G401 (cell line): ENCODE results near the gene ALDH18A1. TPM values are rescaled to one million over a fixed set of nuclear protein-coding genes. Genes with fewer than 3 reads are reported as not detected.

Experiments
- DNase-seq: peaks from one replicate; pipeline ENCODE4 v3.0.0-alpha.2; 2015; ENCODE audit warnings: low spot score
- in situ Hi-C: cut with HindIII; loops from 2 replicates; pipeline ENCODE4 v1.10.0; 2016; ENCODE audit warnings: low sequenced_read_pairs, mixed read lengths
- total RNA-seq: library from RNA; depleted of rRNA; stranded (reverse); fragments of >200 nt; shearing (Covaris generic); gene quantifications from 2 replicates; pipeline ENCODE4 v1.2.3, GENCODE V29; 2014; rRNA removed

Gene ALDH18A1
- total RNA-seq, 1 experiment from 2014 or later, result 164 TPM

DNA sequence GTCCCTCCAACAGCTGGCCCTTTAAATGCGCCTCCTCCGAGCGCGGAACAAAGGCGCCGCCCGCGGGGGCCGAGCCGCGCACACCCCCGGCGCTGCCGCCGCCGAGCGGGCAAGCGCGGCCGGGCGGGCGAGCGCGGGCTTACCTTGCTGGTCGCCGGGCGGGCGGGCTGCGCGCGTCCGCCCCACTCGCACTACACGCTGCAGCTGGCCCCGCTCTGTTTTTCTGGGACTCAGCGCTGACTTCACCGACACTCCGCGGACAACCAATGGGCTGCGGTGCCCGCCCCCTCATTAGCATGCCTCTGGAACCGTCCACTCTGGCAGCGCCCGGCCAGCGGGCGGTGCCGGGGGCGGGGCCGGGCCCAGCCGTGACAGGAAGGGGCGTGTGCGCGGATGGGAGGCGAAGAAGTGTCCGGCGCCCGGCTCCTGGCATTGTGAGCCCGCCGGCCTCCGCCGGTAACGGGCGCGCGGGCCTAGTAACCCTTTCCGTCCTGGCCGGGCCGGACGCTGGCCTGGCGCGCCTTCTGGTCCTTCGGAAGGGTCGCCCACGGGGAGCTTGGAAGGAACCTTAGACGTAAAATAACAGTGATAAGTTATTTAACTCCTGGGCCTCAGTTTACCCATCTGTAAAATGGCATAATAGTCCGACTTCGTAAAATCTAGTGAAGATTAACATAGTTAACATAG, 95.2 kb downstream of the ALDH18A1 start, which contains the start of gene SORBS1:
Gene SORBS1 (minus strand): TSS at position 195 of the 687 bp plus-strand sequence. CDS start 120,236 bp downstream, outside the sequence.
- in situ Hi-C loops, result no loop called here

GRCh38 chr10:95560278-95561176, 96.0 kb downstream of the ALDH18A1 start:
- DNase-seq, result peak; percentile 72
- in situ Hi-C loops, result no loop called here

More for the DNA sequence above, 95.2 kb downstream of the ALDH18A1 start, which contains the start of gene SORBS1:
- peak; percentile 96 for DNase-seq

GRCh38 chr10:95559896-95560277, 96.6 kb downstream of the ALDH18A1 start:
- no peak for DNase-seq
- in situ Hi-C loops, result no loop called here

DNA sequence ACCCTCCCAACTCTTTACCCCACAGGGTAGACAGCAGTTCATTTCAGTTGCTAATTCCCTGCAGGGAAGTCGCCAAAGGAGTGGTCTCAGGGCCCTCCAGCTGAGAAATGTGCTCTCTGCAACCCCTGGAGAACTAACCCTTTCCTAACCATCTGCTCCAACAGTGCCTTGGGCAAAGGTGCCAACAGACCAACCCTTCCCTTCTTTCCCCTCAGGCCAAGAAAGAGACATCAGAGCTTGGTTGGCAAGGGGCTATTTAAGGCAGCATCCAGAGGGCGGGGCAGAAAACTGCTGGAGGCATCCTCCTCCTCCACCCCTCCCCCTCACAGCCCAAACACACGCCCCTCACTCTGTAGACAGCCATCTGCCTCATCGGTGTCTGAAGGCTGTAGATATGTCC, 97.0 kb downstream of the ALDH18A1 start:
- in situ Hi-C loops, result no loop called here
- DNase-seq, result no peak

DNA sequence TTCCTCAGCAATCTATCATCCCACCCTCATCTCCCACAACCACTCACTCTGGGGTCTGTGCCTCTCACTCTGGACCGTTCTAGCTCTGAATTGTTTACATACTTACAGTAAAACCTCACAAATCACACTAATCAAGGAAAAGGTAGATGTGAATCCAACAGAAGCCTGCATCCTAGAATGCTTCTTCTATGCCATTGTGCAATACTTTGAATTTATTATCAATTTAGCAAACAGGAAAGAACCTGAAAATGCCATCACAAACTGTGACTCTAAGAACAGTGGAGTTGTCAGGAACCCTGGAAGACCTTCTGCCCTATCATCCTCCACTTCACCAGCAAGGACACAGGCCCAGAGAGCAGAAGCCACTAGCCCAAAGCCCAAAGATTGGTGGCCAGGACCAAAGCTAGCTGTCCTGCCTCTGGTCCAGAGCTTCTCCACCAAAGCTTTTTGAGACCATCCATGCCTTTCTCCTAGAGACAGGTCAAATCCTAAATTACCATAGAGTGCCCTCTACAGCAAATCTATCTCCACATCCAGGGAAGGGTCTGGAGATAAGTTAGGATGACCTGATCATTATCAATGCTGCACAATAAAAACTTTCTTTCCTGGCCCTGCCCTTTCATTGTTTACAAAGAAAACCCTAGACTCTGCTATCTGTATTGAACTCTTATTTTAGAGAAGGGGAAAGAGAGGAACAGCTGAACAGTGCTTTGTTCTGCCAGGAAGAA, 97.8 kb downstream of the ALDH18A1 start:
- peak; percentile 34 for DNase-seq
- in situ Hi-C loops, result no loop called here

- in situ Hi-C loops, result no loop called here
- no peak for DNase-seq
Observed at GRCh38 chr10:95556994-95557767, 99.3 kb downstream of the ALDH18A1 start.

Other genes with a start within 250 kb of the ALDH18A1 start
- gene SORBS1, start 95.3 kb downstream of the ALDH18A1 start, total RNA-seq, result 0.18 TPM in 1 of 2 replicates, not detected in the other
- 46.0 and 51.1 TPM in 2 replicates for gene TCTN3, start 37.2 kb upstream of the ALDH18A1 start, total RNA-seq
- not detected in 2 replicates for gene ENTPD1, start 99.5 kb upstream of the ALDH18A1 start, total RNA-seq